ENCODE measurements around the gene PGRMC2.
A peak's percentile ranks its signal among the peaks of the same experiment; 100 is the strongest.

Gene PGRMC2

DNA sequence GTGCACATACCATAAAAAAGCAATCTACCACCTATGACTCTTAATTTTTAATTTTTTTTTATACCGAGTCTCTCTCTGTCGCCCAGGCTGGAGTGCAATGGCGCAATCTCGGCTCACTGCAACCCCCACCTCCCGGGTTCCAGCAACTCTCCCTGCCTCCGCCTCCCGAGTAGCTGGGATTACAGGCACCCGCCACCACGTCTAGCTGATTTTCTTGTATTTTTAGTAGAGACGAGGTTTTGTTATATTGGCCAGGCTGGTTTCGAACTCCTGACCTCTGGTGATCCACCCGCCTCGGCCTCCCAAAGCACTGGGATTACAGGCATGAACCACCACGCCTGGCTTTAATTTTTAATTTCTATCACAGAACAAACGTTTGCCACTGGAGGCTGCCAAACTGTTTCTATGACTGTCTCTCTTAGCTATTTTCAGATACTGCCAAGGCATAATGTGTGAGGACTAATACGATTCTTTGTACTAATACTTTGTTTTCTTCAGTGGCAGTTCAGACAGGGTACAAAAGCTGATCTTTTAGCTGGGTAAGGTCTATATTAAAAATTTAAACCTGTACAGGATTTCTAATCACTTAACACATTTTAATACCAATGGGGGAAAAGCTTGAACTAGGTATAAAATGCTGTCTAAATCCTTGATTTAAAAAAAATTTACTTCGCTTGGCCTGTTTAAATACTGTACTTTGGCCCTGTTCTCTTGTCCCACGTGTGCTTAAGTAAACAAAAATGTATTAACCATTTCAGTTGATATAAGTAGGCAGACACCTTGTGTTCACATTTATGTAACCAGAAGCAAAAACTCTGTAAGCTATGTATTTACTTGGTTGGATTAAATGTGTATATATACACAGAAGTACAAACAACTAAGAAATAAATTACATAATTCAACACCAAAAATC is 2.3 kb downstream of the PGRMC2 start:
- Histone ChIP-seq H3K9me3 (ENCODE audit: low read depth, low read length) (no peaks in the 10 kb centered on the region), H3K36me3 (ENCODE audit: insufficient read depth, low read length) (peaks cover 29% of the 10 kb centered on the region), H3K9ac (ENCODE audit: insufficient read length) (peak overlapping the region; percentile 79), H3K4me3 (peak overlapping the region; percentile 91), H3K27ac (no peak overlapping the region)
- TF ChIP-seq POLR2AphosphoS5 (IDR thresholded peaks at IDR 0.05; ENCODE audit: borderline replicate concordance, low read depth, low read length): no peak
- no peak for TF ChIP-seq FOXP2 (optimal IDR thresholded peaks at IDR 0.05; ENCODE audit: control extremely low read depth, extremely low read length, insufficient read depth)
- no peak for TF ChIP-seq EZH2 (IDR thresholded peaks at IDR 0.05)
- no peak for DNase-seq (ENCODE audit: low read depth, low spot score)

DNA sequence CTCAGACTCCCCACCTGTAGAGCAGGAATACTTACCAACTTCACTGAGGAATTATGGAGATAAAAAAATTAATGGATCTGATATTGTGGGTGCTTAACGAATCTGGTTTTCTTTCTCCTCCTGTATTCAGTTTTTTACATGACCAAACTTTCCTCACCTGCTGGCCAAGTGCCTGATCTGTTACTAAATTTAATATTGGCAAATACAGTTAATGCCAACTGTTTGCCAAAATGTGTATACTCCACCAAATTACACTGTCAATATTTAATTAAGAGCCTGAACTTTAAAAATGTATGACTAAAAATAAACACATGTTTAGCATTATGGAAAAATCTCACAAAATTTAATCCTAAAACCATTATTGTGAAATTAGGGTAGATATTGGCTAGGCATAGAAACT is 3.3 kb downstream of the PGRMC2 start:
- H3K9ac ChIP-seq (ENCODE audit: insufficient read length): no peak overlapping the region

DNA sequence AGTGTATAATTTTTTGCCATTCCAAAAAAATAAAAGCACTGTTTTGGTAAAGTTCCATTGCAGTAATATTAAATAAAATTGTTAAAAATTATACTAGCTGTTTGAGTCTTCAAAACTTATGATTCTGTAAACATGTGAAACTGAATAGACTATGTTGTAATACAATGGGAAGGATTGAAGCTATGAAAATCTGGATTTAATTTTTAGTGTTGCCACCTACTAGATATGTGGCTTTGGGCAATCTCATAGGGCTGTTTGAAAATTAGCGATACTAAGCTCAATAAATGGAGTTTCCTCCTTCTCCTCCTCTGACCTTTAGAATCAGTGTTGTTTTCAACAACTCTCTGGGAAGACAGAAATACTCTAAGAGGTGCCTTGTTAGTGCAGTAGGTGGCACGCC is 4.5 kb downstream of the PGRMC2 start:
- TF ChIP-seq EZH2 (IDR thresholded peaks at IDR 0.05) (no peak), POLR2AphosphoS5 (IDR thresholded peaks at IDR 0.05; ENCODE audit: borderline replicate concordance, low read depth, low read length) (no peak), FOXP2 (optimal IDR thresholded peaks at IDR 0.05; ENCODE audit: control extremely low read depth, extremely low read length, insufficient read depth) (no peak)
- no peaks in the 10 kb centered on the region for H3K9me3 ChIP-seq (ENCODE audit: low read depth, low read length)
- no peak overlapping the region for H3K9ac ChIP-seq (ENCODE audit: insufficient read length)
- no peak overlapping the region for H3K27ac ChIP-seq
- no peak overlapping the region for H3K4me3 ChIP-seq
- DNase-seq (ENCODE audit: low read depth, low spot score): no peak
- peaks cover 39% of the 10 kb centered on the region for H3K36me3 ChIP-seq (ENCODE audit: insufficient read depth, low read length)

More for the DNA sequence above, 3.3 kb downstream of the PGRMC2 start:
- no peak overlapping the region for H3K4me3 ChIP-seq
- peaks cover 38% of the 10 kb centered on the region for H3K36me3 ChIP-seq (ENCODE audit: insufficient read depth, low read length)
- H3K9me3 ChIP-seq (ENCODE audit: low read depth, low read length): no peaks in the 10 kb centered on the region
- no peak for DNase-seq (ENCODE audit: low read depth, low spot score)
- no peak for TF ChIP-seq POLR2AphosphoS5 (IDR thresholded peaks at IDR 0.05; ENCODE audit: borderline replicate concordance, low read depth, low read length)
- TF ChIP-seq EZH2 (IDR thresholded peaks at IDR 0.05): no peak
- no peak for TF ChIP-seq FOXP2 (optimal IDR thresholded peaks at IDR 0.05; ENCODE audit: control extremely low read depth, extremely low read length, insufficient read depth)
- H3K27ac ChIP-seq: no peak overlapping the region

DNA sequence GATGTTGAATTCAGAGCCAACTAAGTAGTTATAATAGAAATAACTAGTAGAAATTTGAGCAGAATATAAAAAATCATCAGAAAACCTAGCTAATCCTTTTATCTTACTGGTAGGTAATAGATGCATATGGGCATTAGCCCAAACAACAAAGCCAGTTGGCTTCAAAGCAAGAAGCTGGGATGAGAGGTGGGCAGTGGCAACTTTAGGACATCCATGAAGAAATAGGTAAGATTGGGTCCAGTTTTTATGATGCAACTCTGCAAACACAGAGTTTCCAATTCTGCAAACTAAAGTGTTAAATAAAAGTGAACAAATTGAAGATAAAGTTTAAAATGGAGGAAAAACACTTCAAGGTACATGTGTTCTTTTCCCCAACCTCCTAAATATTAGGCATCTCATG is 5.1 kb downstream of the PGRMC2 start:
- TF ChIP-seq POLR2AphosphoS5 (IDR thresholded peaks at IDR 0.05; ENCODE audit: borderline replicate concordance, low read depth, low read length): no peak
- Histone ChIP-seq H3K9me3 (ENCODE audit: low read depth, low read length) (no peaks in the 10 kb centered on the region), H3K4me3 (no peak overlapping the region), H3K9ac (ENCODE audit: insufficient read length) (no peak overlapping the region), H3K36me3 (ENCODE audit: insufficient read depth, low read length) (peaks cover 39% of the 10 kb centered on the region), H3K27ac (no peak overlapping the region)
- DNase-seq (ENCODE audit: low read depth, low spot score): no peak

DNA sequence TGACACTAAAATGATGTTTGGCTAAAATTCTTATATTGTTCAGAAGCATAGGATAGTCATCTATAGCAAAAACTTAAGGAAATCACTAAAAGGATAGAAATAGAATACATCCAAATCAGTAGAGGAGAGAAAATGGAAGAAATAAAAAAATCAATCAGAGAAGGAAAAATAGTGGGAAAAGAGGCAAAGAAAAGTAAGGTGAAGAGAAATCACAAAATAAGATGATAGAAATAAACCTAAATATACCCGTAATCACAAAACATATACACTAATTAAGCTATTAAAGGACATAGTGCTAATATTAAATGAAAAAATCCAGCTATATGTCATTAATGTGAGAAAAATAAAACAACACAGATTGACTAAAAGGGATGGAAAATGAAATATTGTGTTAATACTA is 6.3 kb downstream of the PGRMC2 start:
- Histone ChIP-seq H3K4me3 (no peak overlapping the region), H3K9me3 (ENCODE audit: low read depth, low read length) (no peaks in the 10 kb centered on the region), H3K27ac (no peak overlapping the region), H3K9ac (ENCODE audit: insufficient read length) (no peak overlapping the region), H3K36me3 (ENCODE audit: insufficient read depth, low read length) (peaks cover 44% of the 10 kb centered on the region)
- TF ChIP-seq POLR2AphosphoS5 (IDR thresholded peaks at IDR 0.05; ENCODE audit: borderline replicate concordance, low read depth, low read length): no peak
- no peak for TF ChIP-seq EZH2 (IDR thresholded peaks at IDR 0.05)
- no peak for TF ChIP-seq FOXP2 (optimal IDR thresholded peaks at IDR 0.05; ENCODE audit: control extremely low read depth, extremely low read length, insufficient read depth)
- no peak for DNase-seq (ENCODE audit: low read depth, low spot score)

- Histone ChIP-seq H3K9ac (ENCODE audit: insufficient read length) (no peak overlapping the region), H3K9me3 (ENCODE audit: low read depth, low read length) (no peaks in the 10 kb centered on the region), H3K27ac (no peak overlapping the region), H3K4me3 (no peak overlapping the region), H3K36me3 (ENCODE audit: insufficient read depth, low read length) (peaks cover 44% of the 10 kb centered on the region)
- no peak for DNase-seq (ENCODE audit: low read depth, low spot score)
- TF ChIP-seq POLR2AphosphoS5 (IDR thresholded peaks at IDR 0.05; ENCODE audit: borderline replicate concordance, low read depth, low read length) (no peak), EZH2 (IDR thresholded peaks at IDR 0.05) (no peak), FOXP2 (optimal IDR thresholded peaks at IDR 0.05; ENCODE audit: control extremely low read depth, extremely low read length, insufficient read depth) (no peak)
These were observed 7.9 kb downstream of the PGRMC2 start for GRCh38 chr4:128279624-128280225.

GRCh38 chr4:128277856-128278255 is 9.8 kb downstream of the PGRMC2 start:
- Histone ChIP-seq H3K27ac (no peak overlapping the region), H3K9ac (ENCODE audit: insufficient read length) (no peak overlapping the region), H3K9me3 (ENCODE audit: low read depth, low read length) (no peaks in the 10 kb centered on the region), H3K4me3 (no peak overlapping the region), H3K36me3 (ENCODE audit: insufficient read depth, low read length) (peaks cover 47% of the 10 kb centered on the region)
- no peak for DNase-seq (ENCODE audit: low read depth, low spot score)
- no peak for TF ChIP-seq POLR2AphosphoS5 (IDR thresholded peaks at IDR 0.05; ENCODE audit: borderline replicate concordance, low read depth, low read length)
- TF ChIP-seq FOXP2 (optimal IDR thresholded peaks at IDR 0.05; ENCODE audit: control extremely low read depth, extremely low read length, insufficient read depth): no peak
- no peak for TF ChIP-seq EZH2 (IDR thresholded peaks at IDR 0.05)

DNA sequence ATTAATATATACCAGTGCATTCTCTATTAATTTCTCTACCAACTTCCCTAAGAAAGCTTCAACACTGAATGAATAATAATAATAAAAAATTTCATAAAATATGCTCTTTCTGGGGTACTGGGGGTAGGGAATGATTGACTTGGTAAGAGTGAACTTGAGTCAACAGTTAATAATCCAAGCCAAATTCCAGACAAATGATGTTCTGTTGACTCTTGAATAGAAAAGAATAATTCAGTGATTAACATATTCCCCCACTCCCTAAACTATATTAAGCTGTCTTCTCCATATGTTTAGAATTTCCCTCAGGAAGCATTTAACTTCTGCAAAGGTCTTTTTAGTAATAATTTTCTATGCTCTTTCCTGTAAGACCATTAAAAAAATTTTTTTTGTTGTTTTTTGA is 12.3 kb downstream of the PGRMC2 start:
- Histone ChIP-seq H3K9ac (ENCODE audit: insufficient read length) (no peak overlapping the region), H3K36me3 (ENCODE audit: insufficient read depth, low read length) (peaks cover 45% of the 10 kb centered on the region), H3K27ac (no peak overlapping the region), H3K9me3 (ENCODE audit: low read depth, low read length) (no peaks in the 10 kb centered on the region), H3K4me3 (no peak overlapping the region)
- DNase-seq (ENCODE audit: low read depth, low spot score): no peak
- TF ChIP-seq EZH2 (IDR thresholded peaks at IDR 0.05): no peak
- TF ChIP-seq POLR2AphosphoS5 (IDR thresholded peaks at IDR 0.05; ENCODE audit: borderline replicate concordance, low read depth, low read length): no peak
- TF ChIP-seq FOXP2 (optimal IDR thresholded peaks at IDR 0.05; ENCODE audit: control extremely low read depth, extremely low read length, insufficient read depth): no peak

All from SK-N-MC (cell line).